WERI-Rb-1 (cell line): Measurements from ENCODE around the gene TES.

Experiments used
- DNase-seq: peaks from one replicate; pipeline ENCODE4 v3.0.0-alpha.2; 2020
- H3K27ac ChIP-seq: fragments of 250-450 bp; sonication (Bioruptor Pico); 2 replicates; pipeline ENCODE4 v1.5.1; 2020; ENCODE audit warnings: mild to moderate bottlenecking, moderate library complexity
- H3K27me3 ChIP-seq: fragments of 250-450 bp; sonication (Bioruptor Pico); 2 replicates; pipeline ENCODE4 v1.5.1; 2021; ENCODE audit warnings: mild to moderate bottlenecking, low read depth, moderate library complexity; ENCODE audit not compliant: insufficient read depth, severe bottlenecking
- H3K36me3 ChIP-seq: fragments of 250-450 bp; sonication (Bioruptor Pico); 2 replicates; pipeline ENCODE4 v1.5.1; 2020; ENCODE audit warnings: mild to moderate bottlenecking, moderate library complexity
- H3K4me3 ChIP-seq: 2 replicates; pipeline ENCODE4 v1.5.1; 2011; ENCODE audit warnings: low read depth, mild to moderate bottlenecking, control low read depth, low read length
- H3K9me3 ChIP-seq: fragments of 250-450 bp; sonication (Bioruptor Pico); 2 replicates; pipeline ENCODE4 v1.5.1; 2021; ENCODE audit warnings: mild to moderate bottlenecking, moderate library complexity; ENCODE audit not compliant: severe bottlenecking
- CTCF ChIP-seq: IDR thresholded peaks from 2 replicates; pipeline ENCODE4 v1.5.1; 2011; ENCODE audit warnings: low read depth, mild to moderate bottlenecking, control low read depth, inconsistent platforms, low read length

Gene TES

GRCh38 chr7:116210345-116211005 lies at the start of gene TES:
TES (plus strand) TSS chr7:116210539; CDS start chr7:116210708, 169 bp downstream.
- peak within 1 kb of the TSS; percentile 77 for H3K4me3 ChIP-seq
- peak; percentile 79 for DNase-seq
- no peaks in the 10 kb centered on the region for H3K9me3 ChIP-seq
- H3K27me3 ChIP-seq, result no peaks in the 10 kb centered on the region
- no peak for TF ChIP-seq CTCF
- H3K27ac ChIP-seq, result peak within 1 kb of the TSS; percentile 84
- H3K36me3 ChIP-seq, result peaks cover 4% of the 10 kb centered on the region; the same call in 1 of the 2 replicates

GRCh38 chr7:116161728-116162127 lies 48.6 kb upstream of the TES start:
- Histone ChIP-seq H3K27me3 (no peaks in the 10 kb centered on the region), H3K9me3 (no peaks in the 10 kb centered on the region), H3K4me3 (no peak overlapping the region), H3K36me3 (no peaks in the 10 kb centered on the region), H3K27ac (no peak overlapping the region)
- no peak for TF ChIP-seq CTCF
- DNase-seq, result no peak

- Histone ChIP-seq H3K9me3 (no peaks in the 10 kb centered on the region), H3K36me3 (no peaks in the 10 kb centered on the region), H3K4me3 (no peak overlapping the region), H3K27me3 (no peaks in the 10 kb centered on the region), H3K27ac (no peak overlapping the region)
- no peak for DNase-seq
- no peak for TF ChIP-seq CTCF
Observed at GRCh38 chr7:116162254-116162653, 48.1 kb upstream of the TES start.

GRCh38 chr7:116162992-116163391 lies 47.3 kb upstream of the TES start:
- no peak for TF ChIP-seq CTCF
- no peaks in the 10 kb centered on the region for H3K9me3 ChIP-seq
- no peaks in the 10 kb centered on the region for H3K36me3 ChIP-seq
- no peak overlapping the region for H3K27ac ChIP-seq
- no peak overlapping the region for H3K4me3 ChIP-seq
- DNase-seq, result no peak
- no peaks in the 10 kb centered on the region for H3K27me3 ChIP-seq

- H3K4me3 ChIP-seq, result no peak overlapping the region
- no peak for TF ChIP-seq CTCF
Observed at GRCh38 chr7:116164552-116165306, 45.6 kb upstream of the TES start.

More at GRCh38 chr7:116164552-116165306, 45.6 kb upstream of the TES start:
- Histone ChIP-seq H3K36me3 (no peaks in the 10 kb centered on the region), H3K27me3 (no peaks in the 10 kb centered on the region), H3K9me3 (no peaks in the 10 kb centered on the region), H3K27ac (no peak overlapping the region)
- no peak for DNase-seq
